Transverse colon (tissue), 4 donors: Measurements from ENCODE around the gene LRRC74A. TPM values are rescaled to one million over a fixed set of nuclear protein-coding genes. Genes with fewer than 3 reads are reported as not detected.

ENCODE experiments used
- DNase-seq: peaks from one replicate; pipeline ENCODE4 v3.0.0-alpha.2; 2019
- H3K27ac ChIP-seq, 4 donors: fragments of 200-600 bp; sonication (generic); 2 replicates each; pipeline ENCODE4 v1.5.1; 2016 to 2018; ENCODE audit warnings: inconsistent platforms in 4 of 4
- H3K27me3 ChIP-seq: fragments of 200-600 bp; sonication (generic); 2 replicates; pipeline ENCODE4 v1.5.1; 2017; ENCODE audit warnings: inconsistent platforms
- H3K36me3 ChIP-seq, 4 donors: fragments of 200-600 bp; sonication (generic); 2 replicates each; pipeline ENCODE4 v1.5.1; 2017 to 2019; ENCODE audit warnings: inconsistent platforms in 4 of 4
- H3K4me1 ChIP-seq, 4 donors: fragments of 200-600 bp; sonication (generic); 2 replicates each; pipeline ENCODE4 v1.5.1; 2017 to 2020; ENCODE audit warnings: inconsistent platforms in 4 of 4
- H3K4me3 ChIP-seq, 4 donors: fragments of 200-600 bp; sonication (generic); 1 replicate in 1 of 4; 2 replicates in 3 of 4; pipeline versions ENCODE4 v1.5.1 to v1.6.1; 2017 to 2019; ENCODE audit warnings: inconsistent platforms in 4 of 4
- H3K9me3 ChIP-seq, 2 donors: fragments of 200-600 bp; sonication (generic); 2 replicates each; pipeline ENCODE4 v1.5.1; 2017 to 2019; ENCODE audit warnings: inconsistent platforms in 2 of 2
- CTCF ChIP-seq, 5 experiments: fragments of 200-600 bp in 3 of 5; fragments of 450-650 bp in 2 of 5; sonication (generic) in 3 of 5; IDR thresholded peaks; 1 replicate in 2 of 5; 2 replicates in 3 of 5; pipeline ENCODE4 v1.5.1; 2016 to 2017; ENCODE audit warnings: antibody characterized with exemption in 5 of 5, inconsistent platforms in 3 of 5, mild to moderate bottlenecking in 2 of 5, moderate library complexity in 1 of 5
- EP300 ChIP-seq: sonication (generic); formaldehyde crosslinking; IDR thresholded peaks from one replicate; pipeline ENCODE4 v1.6.1; 2017; ENCODE audit warnings: antibody characterized with exemption, low read depth
- POLR2A ChIP-seq: fragments of 450-650 bp; IDR thresholded peaks from one replicate; pipeline ENCODE4 v1.6.1; 2016; ENCODE audit warnings: antibody characterized with exemption, mild to moderate bottlenecking, moderate library complexity
- POLR2AphosphoS5 ChIP-seq, 3 donors: sonication (generic); formaldehyde crosslinking; IDR thresholded peaks; one replicate each; pipeline ENCODE4 v1.6.1; 2016; ENCODE audit warnings: antibody characterized with exemption in 3 of 3
- WGBS, 2 donors: methylation state at CpG; one replicate each; pipeline ENCODE4 v1.1.5; 2018; ENCODE audit warnings: low coverage in 1 of 2; 5-methylcytosine and 5-hydroxymethylcytosine counted together
- in situ Hi-C, 4 donors: fragments of 200-750 bp; cut with MboI; loops; one replicate each; pipeline versions ENCODE4 v1.15.0 to v1.15.1; 2017; ENCODE audit warnings: low sequenced_read_pairs in 3 of 4, low pct_ligation_motif_present in 1 of 4, low pct_unique_long_range_greater_than_20kb in 1 of 4
- intact Hi-C: fragments of 100-400 bp; cut with DNase I; formaldehyde crosslinking; loops from one replicate; pipeline ENCODE4 v1.15.1; 2023; ENCODE audit warnings: low total_unique reads
- total RNA-seq, 4 donors: library from RNA; depleted of rRNA; stranded (reverse); fragments of >200 nt; gene quantifications; one replicate each; pipeline ENCODE4 v1.1.0, GENCODE V29; 2016

LRRC74A gene
- total RNA-seq, 4 donors from 2014 or later: not detected

DNA sequence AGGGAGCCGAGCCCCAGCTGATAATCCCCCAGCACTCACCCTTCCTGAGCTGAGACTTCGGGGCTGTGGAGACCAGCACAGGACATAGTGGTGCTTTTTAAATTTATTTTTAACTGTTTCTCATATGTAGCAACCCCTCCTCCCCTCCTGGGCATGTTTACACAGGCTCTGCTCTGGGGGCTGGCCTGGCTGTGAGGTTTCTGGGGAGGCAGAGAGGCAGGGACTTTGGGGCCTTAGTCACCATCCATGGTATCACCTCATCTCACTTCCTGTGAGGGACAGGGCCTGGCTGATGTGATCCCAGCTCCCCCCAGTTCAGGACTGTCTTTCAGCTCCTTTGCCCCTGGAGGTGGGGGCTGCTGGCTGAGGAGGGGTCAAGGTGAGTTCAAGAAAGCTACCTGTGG lies 44.6 kb upstream of the LRRC74A start:
- Histone ChIP-seq H3K36me3 (no peaks in the 10 kb centered on the region), H3K4me1 (peaks cover 0 to 8% (median 0%) of the 10 kb centered on the region in 4 donors), H3K9me3 (no peaks in the 10 kb centered on the region), H3K27ac (no peak overlapping the region), H3K27me3 (no peaks in the 10 kb centered on the region), H3K4me3 (no peak overlapping the region)
- no peak for TF ChIP-seq EP300
- 64 to 100% methylated on average over 2 of the region's 2 CpGs for WGBS, 2 donors
- DNase-seq: no peak
- intact Hi-C loops: loop anchor here (10.0 kb wide), 1 partner anchor 67 kb away; no protein-coding TSS in a partner anchor
- in situ Hi-C loops: loop anchor here in 2 of 4 donors (10.0 kb wide), 1 partner anchor 67 kb away; no protein-coding TSS in a partner anchor

- no peak overlapping the region for H3K4me3 ChIP-seq
- peaks cover 0 to 6% (median under 1%) of the 10 kb centered on the region in 4 donors for H3K36me3 ChIP-seq
- H3K4me1 ChIP-seq: peaks cover 0 to 8% (median 0%) of the 10 kb centered on the region in 4 donors
- 82% methylated on average over 10 of the region's 10 CpGs; no CpG with 5 or more reads in 1 of the 2 donors for WGBS, 2 donors
- no peaks in the 10 kb centered on the region for H3K9me3 ChIP-seq
- in situ Hi-C loops (loop anchor here in 2 of 4 donors (10.0 kb wide), 1 partner anchor 67 kb away; no protein-coding TSS in a partner anchor), intact Hi-C loops (loop anchor here (10.0 kb wide), 1 partner anchor 67 kb away; no protein-coding TSS in a partner anchor)
- no peaks in the 10 kb centered on the region for H3K27me3 ChIP-seq
- TF ChIP-seq CTCF (IDR thresholded peaks at IDR 0.05): no peak
- no peak for TF ChIP-seq POLR2A
- no peak for TF ChIP-seq EP300
- TF ChIP-seq POLR2AphosphoS5 (IDR thresholded peaks at IDR 0.05): no peak
- no peak overlapping the region for H3K27ac ChIP-seq
- no peak for DNase-seq
Measured at GRCh38 chr14:76782115-76782884, 43.9 kb upstream of the LRRC74A start.

DNA sequence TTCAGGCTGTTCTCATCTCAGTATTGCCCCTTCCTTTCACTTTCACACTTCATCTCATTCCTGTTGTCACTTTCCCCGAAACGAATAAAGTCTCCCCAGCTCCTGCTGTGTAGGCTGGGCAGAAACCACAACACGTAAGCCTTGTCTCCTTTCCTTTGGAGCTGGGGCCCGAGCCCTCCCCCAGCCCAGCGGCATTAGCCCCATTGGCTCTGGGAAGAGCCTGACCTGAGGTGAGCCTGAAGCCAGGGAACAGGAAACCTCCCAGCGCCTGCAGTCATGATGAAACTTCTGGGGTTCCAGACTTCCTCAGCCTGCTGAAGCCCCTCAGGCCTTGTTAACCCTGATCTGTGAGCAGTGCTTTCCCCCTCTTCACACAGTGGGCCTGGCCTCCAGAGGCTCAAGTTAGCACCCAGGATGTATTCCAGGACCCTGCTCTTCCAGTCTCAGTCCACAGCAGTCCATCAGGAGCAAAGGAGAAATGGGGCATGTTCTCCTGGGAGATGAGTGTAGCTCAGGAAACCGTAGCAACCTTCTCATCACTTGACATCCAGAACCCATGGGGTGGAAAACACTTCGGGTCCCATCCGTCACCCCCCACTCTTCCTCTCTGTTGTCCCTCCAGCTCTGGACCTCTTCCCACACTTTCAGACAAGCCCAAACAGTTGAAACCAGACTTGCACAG lies 43.2 kb upstream of the LRRC74A start:
- no peak for DNase-seq
- H3K4me1 ChIP-seq: peaks cover 0 to 8% (median 0%) of the 10 kb centered on the region in 4 donors
- in situ Hi-C loops (loop anchor here in 2 of 4 donors (10.0 kb wide), 1 partner anchor 68 kb away; no protein-coding TSS in a partner anchor), intact Hi-C loops (loop anchor here (10.0 kb wide), 1 partner anchor 68 kb away; no protein-coding TSS in a partner anchor)
- no peak overlapping the region for H3K4me3 ChIP-seq
- no peak for TF ChIP-seq CTCF (IDR thresholded peaks at IDR 0.05)
- no peak for TF ChIP-seq POLR2A
- TF ChIP-seq POLR2AphosphoS5 (IDR thresholded peaks at IDR 0.05): no peak
- no peak for TF ChIP-seq EP300
- peaks cover 0 to 12% (median 4%) of the 10 kb centered on the region in 4 donors for H3K36me3 ChIP-seq
- no peak overlapping the region for H3K27ac ChIP-seq
- H3K27me3 ChIP-seq: no peaks in the 10 kb centered on the region
- 67 to 83% methylated on average over 4 to 8 of the region's 9 CpGs for WGBS, 2 donors
- H3K9me3 ChIP-seq: no peaks in the 10 kb centered on the region

- Histone ChIP-seq H3K36me3 (peaks cover 0 to 24% (median 9%) of the 10 kb centered on the region in 4 donors), H3K9me3 (no peaks in the 10 kb centered on the region), H3K27me3 (no peaks in the 10 kb centered on the region), H3K4me3 (no peak overlapping the region), H3K27ac (no peak overlapping the region), H3K4me1 (peaks cover 0 to 8% (median 0%) of the 10 kb centered on the region in 4 donors)
- DNase-seq: no peak
- no peak for TF ChIP-seq POLR2AphosphoS5 (IDR thresholded peaks at IDR 0.05)
- WGBS, 2 donors: 77% methylated on average over 6 of the region's 6 CpGs; no CpG with 5 or more reads in 1 of the 2 donors
- intact Hi-C loops: loop anchor here (10.0 kb wide), 1 partner anchor 70 kb away; no protein-coding TSS in a partner anchor
- in situ Hi-C loops: loop anchor here in 2 of 4 donors (10.0 kb wide), 1 partner anchor 70 kb away; no protein-coding TSS in a partner anchor
Measured at GRCh38 chr14:76784266-76784874, 41.8 kb upstream of the LRRC74A start.
